CD4-positive, alpha-beta T cell (primary cell): ENCODE results near the gene GLIS1. TPM values are rescaled to one million over a fixed set of nuclear protein-coding genes. Genes with fewer than 3 reads are reported as not detected.

Experiments used
- ATAC-seq: fragments of 200-7000 bp; cut with Tn5 transposase; one replicate; pipeline ENCODE4 v1.10.0; 2022; ENCODE audit warnings: mild to moderate bottlenecking; ENCODE audit not compliant: poor library complexity
- CTCF ChIA-PET: fragments of 350-600 bp; sonication (Branson Sonifier 250); formaldehyde crosslinking; loops from one replicate; lab custom pipeline; 2021; ENCODE audit warnings: antibody characterized with exemption, inconsistent platforms; lab: Charles Lee
- POLR2A ChIA-PET: fragments of 350-600 bp; sonication (Branson Sonifier 250); formaldehyde crosslinking; loops from one replicate; lab custom pipeline; 2021; ENCODE audit warnings: antibody characterized with exemption, inconsistent platforms; lab: Charles Lee
- DNase-seq, 14 experiments: peaks; one replicate each; pipeline ENCODE4 v3.0.0-alpha.2; 2013 to 2020; ENCODE audit warnings: mixed read lengths in 2 of 14
- H3K27ac ChIP-seq, 2 donors: one replicate each; pipeline versions ENCODE4 v1.5.1 to v1.7.0; 2013; ENCODE audit warnings: low read length in 2 of 2, low read depth in 1 of 2, mild to moderate bottlenecking in 1 of 2
- H3K27me3 ChIP-seq, 2 experiments: 1 replicate in 1 of 2; 2 replicates in 1 of 2; pipeline versions ENCODE4 v1.6.1 to v1.7.0; 2013; ENCODE audit warnings: low read length in 2 of 2, control low read depth in 1 of 2, mild to moderate bottlenecking in 1 of 2, moderate library complexity in 1 of 2; ENCODE audit not compliant: insufficient read depth in 2 of 2, control insufficient read depth in 1 of 2
- H3K36me3 ChIP-seq: one replicate; pipeline ENCODE4 v1.6.1; 2013; ENCODE audit warnings: low read length, control low read depth; ENCODE audit not compliant: insufficient read depth
- H3K4me1 ChIP-seq: one replicate; pipeline ENCODE4 v1.6.1; 2013; ENCODE audit warnings: low read length, control low read depth; ENCODE audit not compliant: insufficient read depth
- H3K4me3 ChIP-seq: one replicate; pipeline ENCODE4 v1.5.1; 2013; ENCODE audit warnings: mild to moderate bottlenecking, low read length, moderate library complexity
- H3K9me3 ChIP-seq, 2 experiments: 1 replicate in 1 of 2; 2 replicates in 1 of 2; pipeline versions ENCODE4 v1.6.1 to v1.7.0; 2013; ENCODE audit warnings: low read length in 2 of 2, mild to moderate bottlenecking in 2 of 2, control low read depth in 1 of 2, moderate library complexity in 1 of 2; ENCODE audit not compliant: control insufficient read depth in 1 of 2, insufficient read depth in 1 of 2
- H3K27ac Mint-ChIP-seq: one replicate; pipeline ENCODE4 v1.8.0; 2020; ENCODE audit warnings: mixed read lengths
- H3K27me3 Mint-ChIP-seq: one replicate; pipeline ENCODE4 v1.8.0; 2021; ENCODE audit warnings: mixed read lengths
- H3K36me3 Mint-ChIP-seq: one replicate; pipeline ENCODE4 v1.8.0; 2021; ENCODE audit warnings: low read depth, mixed read lengths
- H3K4me1 Mint-ChIP-seq: one replicate; pipeline ENCODE4 v1.8.0; 2021; ENCODE audit warnings: low read depth, mixed read lengths
- H3K4me3 Mint-ChIP-seq: one replicate; pipeline ENCODE4 v1.8.0; 2020; ENCODE audit warnings: mild to moderate bottlenecking, mixed read lengths
- H3K9me3 Mint-ChIP-seq: one replicate; pipeline ENCODE4 v1.8.0; 2020; ENCODE audit warnings: mixed read lengths
- intact Hi-C, 2 experiments: fragments of 100-400 bp; cut with DNase I in 1 of 2; cut with micrococcal nuclease in 1 of 2; formaldehyde crosslinking; loops; one replicate each; pipeline versions ENCODE4 v1.15.1 to v1.9.0; 2023 to 2025; cut with DNase I, micrococcal nuclease
- total RNA-seq, 174 experiments: library from RNA in 2 of 174; stranded (reverse) in 2 of 174; gene quantifications; one replicate each; pipeline ENCODE4 v1.2.3 and lab custom pipeline; 2021 to 2026
- TF ChIP-seq, protein P1 (sequence below): fragments of 200-600 bp; IDR thresholded peaks from one replicate; pipeline ENCODE4 v1.8.0; 2022; ENCODE audit warnings: antibody characterized with exemption, mild to moderate bottlenecking

The GLIS1 gene
- total RNA-seq, 2 experiments from 2014 or later = not detected

DNA sequence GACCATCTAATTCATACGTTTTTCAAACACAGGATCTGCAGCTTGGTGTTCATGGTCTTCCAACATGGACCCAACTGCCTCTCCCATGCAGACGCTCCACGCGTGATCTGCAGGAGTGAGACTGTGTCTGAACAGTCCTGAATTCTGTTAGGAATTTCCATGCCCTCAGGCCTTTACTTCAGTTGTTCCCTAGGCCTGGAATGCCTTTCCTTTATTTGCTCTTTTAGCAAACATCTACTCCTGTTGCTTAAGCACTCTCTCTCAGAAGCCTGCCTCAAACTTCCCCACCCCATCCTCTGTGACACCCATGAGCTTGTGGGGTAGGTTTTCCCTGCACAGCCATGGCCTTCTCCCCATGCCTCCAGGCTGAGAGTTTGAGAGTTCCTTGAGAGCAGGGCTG lies 206.1 kb downstream of the GLIS1 start:
- no peak for DNase-seq
- no peak overlapping the region for H3K27ac ChIP-seq
- POLR2A ChIA-PET = no interaction called here
- H3K27ac Mint-ChIP-seq = no peak overlapping the region
- H3K36me3 ChIP-seq = no peaks in the 10 kb centered on the region
- H3K9me3 ChIP-seq = no peaks in the 10 kb centered on the region
- H3K4me1 ChIP-seq = no peaks in the 10 kb centered on the region
- TF ChIP-seq, protein P1, sequence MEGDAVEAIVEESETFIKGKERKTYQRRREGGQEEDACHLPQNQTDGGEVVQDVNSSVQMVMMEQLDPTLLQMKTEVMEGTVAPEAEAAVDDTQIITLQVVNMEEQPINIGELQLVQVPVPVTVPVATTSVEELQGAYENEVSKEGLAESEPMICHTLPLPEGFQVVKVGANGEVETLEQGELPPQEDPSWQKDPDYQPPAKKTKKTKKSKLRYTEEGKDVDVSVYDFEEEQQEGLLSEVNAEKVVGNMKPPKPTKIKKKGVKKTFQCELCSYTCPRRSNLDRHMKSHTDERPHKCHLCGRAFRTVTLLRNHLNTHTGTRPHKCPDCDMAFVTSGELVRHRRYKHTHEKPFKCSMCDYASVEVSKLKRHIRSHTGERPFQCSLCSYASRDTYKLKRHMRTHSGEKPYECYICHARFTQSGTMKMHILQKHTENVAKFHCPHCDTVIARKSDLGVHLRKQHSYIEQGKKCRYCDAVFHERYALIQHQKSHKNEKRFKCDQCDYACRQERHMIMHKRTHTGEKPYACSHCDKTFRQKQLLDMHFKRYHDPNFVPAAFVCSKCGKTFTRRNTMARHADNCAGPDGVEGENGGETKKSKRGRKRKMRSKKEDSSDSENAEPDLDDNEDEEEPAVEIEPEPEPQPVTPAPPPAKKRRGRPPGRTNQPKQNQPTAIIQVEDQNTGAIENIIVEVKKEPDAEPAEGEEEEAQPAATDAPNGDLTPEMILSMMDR = no peak
- no peaks in the 10 kb centered on the region for H3K36me3 Mint-ChIP-seq
- H3K4me3 Mint-ChIP-seq = no peak overlapping the region
- no peaks in the 10 kb centered on the region for H3K9me3 Mint-ChIP-seq
- CTCF ChIA-PET = no interaction called here
- H3K4me3 ChIP-seq = no peak overlapping the region
- H3K4me1 Mint-ChIP-seq = no peaks in the 10 kb centered on the region
- H3K27me3 Mint-ChIP-seq = no peaks in the 10 kb centered on the region
- no peak for ATAC-seq
- intact Hi-C loops = no loop called here
- H3K27me3 ChIP-seq = no peaks in the 10 kb centered on the region

DNA sequence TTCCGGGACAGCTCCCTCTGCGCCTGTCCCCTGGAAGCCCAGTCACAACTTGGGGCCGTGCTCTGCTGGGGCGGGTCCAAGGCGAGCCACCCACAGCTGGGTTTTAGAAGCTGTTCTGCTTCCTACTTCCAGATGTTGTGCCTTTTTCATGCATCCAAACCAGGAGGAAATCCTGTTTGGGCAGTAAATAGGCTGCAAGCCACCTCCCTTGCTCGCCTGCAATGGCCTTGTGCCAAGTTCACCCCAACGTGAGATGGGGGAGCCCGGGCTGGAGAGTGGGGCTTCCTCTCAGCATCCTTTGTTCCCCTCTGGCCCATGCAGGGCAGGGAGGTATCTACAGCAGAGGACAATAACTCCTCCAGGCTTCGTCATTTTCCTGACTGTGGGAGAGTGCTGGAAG lies 206.6 kb downstream of the GLIS1 start:
- ChIA-PET POLR2A (no interaction called here), CTCF (no interaction called here)
- Histone ChIP-seq H3K36me3 (no peaks in the 10 kb centered on the region), H3K4me1 (no peaks in the 10 kb centered on the region), H3K27ac (no peak overlapping the region), H3K4me3 (no peak overlapping the region), H3K27me3 (no peaks in the 10 kb centered on the region), H3K9me3 (no peaks in the 10 kb centered on the region)
- Mint-ChIP-seq H3K4me1 (no peaks in the 10 kb centered on the region), H3K36me3 (no peaks in the 10 kb centered on the region), H3K27ac (no peak overlapping the region), H3K4me3 (no peak overlapping the region), H3K9me3 (no peaks in the 10 kb centered on the region), H3K27me3 (no peaks in the 10 kb centered on the region)
- ATAC-seq = no peak
- DNase-seq = no peak
- TF ChIP-seq, protein P1 = no peak
- intact Hi-C loops = no loop called here

DNA sequence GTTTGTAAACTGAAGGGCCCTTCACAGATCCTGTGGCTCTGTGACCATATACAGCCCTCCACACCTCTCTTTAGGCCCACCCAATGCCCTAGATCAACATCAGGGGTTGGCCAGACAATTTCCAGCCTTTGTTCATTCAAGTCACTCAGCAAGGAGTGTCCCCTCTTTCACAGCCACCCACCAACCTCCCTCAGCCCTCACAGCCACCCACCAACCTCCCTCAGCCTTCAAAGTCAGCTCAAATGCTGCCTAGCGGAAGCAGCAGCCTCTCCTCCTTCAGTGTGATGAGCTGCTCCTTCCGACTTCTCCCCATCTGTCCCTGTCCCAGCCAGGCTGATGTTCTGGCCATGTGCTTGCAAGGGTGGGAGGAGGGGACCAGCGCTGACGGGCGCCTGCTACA lies 208.4 kb downstream of the GLIS1 start:
- H3K4me1 Mint-ChIP-seq = no peaks in the 10 kb centered on the region

More for the DNA sequence above, 208.4 kb downstream of the GLIS1 start:
- no peak overlapping the region for H3K4me3 Mint-ChIP-seq
- TF ChIP-seq, protein P1 = no peak
- Histone ChIP-seq H3K9me3 (no peaks in the 10 kb centered on the region), H3K27me3 (no peaks in the 10 kb centered on the region), H3K36me3 (no peaks in the 10 kb centered on the region), H3K27ac (no peak overlapping the region), H3K4me3 (no peak overlapping the region), H3K4me1 (no peaks in the 10 kb centered on the region)
- no peak overlapping the region for H3K27ac Mint-ChIP-seq
- ChIA-PET POLR2A (no interaction called here), CTCF (no interaction called here)
- no peaks in the 10 kb centered on the region for H3K27me3 Mint-ChIP-seq
- no peaks in the 10 kb centered on the region for H3K9me3 Mint-ChIP-seq
- no peaks in the 10 kb centered on the region for H3K36me3 Mint-ChIP-seq
- DNase-seq (no peak), ATAC-seq (no peak)
- intact Hi-C loops = no loop called here
